ENCODE results near the gene OR12D3.

DNA sequence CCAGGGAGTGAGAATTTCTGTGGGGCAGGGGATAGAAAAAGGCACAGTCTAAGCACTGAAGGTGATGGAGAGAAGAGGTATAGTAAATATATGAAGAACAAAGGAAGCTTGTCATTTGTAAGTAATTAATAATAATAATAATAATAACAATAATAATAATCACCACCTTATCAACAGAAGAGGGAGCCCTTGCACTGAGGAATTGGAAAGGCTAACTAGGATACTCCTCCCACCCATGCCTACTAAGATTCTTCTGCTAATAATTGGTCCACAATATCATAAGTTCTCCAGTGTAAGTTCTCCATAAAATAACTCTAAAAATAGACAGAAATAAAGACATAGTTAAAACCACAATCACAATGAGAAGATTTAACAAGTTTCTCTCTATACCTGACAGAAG is 912 bp upstream of the OR12D3 start:
- TF ChIP-seq CTCF (IDR thresholded peaks at IDR 0.05): no peak
- no peak for TF ChIP-seq EP300 (IDR thresholded peaks at IDR 0.05)
